ENCODE measurements around the gene IDH2.

The IDH2 gene

DNA sequence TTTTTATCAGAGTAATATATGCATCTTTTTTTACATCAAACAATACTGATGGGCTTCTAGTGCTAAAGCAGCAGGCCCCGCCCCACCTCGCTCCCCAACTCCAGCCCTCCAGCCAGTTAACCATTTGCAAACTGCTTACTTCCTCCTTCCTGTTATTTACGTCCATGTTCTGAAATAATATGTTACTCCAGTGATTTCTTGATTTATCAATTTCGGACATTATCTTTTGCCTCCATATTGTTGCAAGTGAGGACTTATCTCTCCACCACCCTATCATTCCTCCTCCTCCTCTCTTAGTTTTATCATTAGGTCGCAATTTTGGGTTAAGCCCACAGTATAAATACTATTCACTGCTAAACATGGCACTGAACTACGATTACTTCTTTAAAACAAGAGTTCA lies 61.6 kb downstream of the IDH2 start:
- DNase-seq, result no peak

DNA sequence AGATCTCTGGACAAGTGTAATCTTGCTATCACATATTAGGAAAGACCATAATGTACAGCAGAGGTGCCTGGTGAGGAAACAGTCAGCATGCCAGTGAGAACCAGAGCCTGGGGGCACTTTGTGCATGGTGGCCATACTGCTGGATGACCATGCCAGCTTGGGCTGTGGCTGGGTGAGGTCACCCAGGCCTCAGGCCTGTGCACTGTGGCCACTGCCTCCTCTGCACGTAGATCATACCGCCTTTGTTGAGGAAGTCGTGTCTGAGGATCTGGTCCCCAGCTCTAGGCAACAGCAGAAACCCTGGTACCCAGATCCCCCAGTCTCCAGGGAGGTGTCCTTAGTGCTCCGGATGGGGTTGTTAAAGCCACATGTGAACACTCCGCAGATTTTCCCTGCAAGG lies 62.3 kb downstream of the IDH2 start:
- DNase-seq, result no peak

DNA sequence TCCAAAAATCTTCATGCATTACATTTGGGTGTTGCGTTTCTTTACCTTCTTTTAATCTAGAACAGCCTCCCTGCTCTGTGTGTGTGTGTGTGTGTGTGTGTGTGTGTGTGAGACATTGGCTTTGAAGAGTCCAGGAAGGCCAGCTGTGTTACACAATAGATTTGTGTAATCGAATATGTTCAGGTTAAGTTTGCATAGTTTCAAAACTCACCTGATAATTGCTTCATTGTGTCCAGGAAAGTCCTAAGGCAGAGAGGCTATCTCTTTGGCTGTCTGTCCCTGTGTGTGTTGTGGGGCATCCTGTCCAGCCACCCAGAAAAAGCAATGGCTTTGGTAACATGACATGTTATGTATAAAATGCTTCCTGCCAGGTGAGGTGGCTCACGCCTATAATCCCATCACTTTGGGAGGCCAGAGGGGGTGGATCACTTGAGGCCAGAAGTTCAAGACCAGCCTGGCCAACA lies 63.6 kb downstream of the IDH2 start:
- no peak for DNase-seq

DNA sequence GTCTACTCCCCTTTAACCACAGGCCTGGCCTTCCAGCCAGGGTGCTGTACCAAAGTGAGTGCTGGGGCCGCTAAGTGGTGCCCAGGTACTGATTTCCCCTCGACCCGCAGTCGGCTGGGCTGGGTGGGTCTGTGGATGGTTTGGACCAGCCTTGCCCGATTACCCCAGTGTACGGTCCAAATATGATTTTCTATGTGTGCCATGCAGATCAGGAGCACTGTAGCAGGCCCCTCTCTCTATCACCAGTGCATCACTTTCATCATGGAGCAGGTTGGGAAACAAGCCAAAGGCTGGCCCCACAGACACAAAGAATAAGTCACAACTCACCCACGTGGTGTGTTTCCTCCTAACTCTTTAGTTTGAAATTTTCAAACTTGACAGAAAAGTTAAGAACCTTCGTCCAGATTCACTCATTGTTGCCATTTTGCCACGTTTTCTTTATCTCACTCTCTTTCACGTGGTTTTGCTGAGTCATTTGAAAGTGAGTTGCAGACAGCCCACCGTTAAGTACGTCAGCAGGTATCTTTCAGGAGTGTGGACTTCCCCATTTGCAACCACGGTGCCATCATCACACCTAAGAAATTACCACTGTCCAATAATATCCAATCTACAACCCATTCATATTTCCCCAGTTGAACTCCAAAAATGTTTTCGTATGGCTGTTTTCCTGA lies 64.2 kb downstream of the IDH2 start:
- no peak for DNase-seq

DNA sequence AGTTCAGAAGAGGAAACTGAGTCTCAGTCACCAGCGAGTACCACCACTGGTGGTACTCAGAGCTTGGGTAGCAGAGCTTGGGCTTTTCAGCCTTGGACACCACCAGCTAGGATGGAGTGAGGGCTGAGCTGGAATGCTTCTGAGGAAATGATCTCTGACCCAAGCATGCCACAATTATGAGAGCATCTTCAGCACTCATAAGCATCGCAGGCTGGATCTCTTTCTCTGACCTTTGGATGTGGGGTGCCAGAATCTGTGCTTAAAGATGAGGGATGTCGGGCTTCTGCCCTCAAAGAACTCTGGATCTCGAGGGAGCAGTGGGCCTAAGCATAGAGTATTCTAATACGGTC lies 64.8 kb downstream of the IDH2 start:
- DNase-seq, result no peak

DNA sequence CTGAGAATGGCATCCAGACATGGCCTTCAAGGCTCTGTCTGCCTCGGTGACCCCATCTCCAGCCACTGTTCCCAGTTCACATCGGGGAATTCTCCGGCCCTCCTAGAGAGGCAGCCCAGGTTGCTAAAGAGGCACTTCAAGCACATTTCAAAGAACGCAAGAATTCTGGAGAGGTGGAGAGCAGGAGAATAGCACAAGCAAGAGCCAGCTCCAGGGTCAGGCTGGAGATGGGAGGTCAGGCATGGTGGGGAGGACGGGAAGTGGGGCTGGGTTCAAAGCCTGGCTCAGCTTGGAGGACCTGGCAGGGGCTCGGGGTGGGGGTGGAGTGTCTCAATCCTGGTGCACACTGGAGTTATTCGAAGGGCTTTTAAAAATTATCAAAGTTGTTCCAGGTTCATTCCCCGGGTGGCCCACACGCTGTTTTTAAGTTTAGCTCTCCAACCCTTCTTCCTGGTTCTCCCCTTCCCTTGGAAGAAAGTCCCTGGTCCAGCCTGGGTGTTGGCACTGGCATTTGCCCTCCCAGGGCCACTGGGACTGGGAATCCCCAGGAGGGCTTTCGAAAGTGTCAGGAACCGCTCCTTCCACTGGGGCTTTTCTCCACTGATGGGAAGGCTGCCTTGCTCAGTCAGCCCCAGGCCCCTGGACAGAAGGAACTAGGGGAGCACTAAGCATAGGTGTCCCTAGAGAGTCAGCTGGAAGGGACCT lies 65.3 kb downstream of the IDH2 start:
- DNase-seq, result no peak

DNA sequence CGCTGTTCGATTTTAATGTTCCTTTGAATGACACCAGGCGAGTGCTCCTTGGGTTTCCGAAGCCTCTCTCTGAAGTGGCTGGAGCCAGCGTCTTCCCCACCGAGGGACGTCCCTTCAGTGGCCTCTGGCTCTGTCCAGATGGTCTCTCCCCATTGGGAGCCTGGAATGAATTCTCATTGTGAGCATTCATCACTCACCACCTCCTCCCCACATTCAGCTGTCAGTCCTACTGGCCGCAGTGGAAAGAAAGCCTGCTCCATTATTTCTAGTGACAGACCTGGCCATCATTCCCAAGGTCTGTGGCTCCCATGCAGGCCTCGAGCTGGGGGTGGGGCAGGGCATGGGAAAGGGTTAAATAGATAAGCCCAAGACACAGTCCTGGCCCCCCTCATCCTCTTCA lies 65.9 kb downstream of the IDH2 start:
- DNase-seq, result no peak

DNA sequence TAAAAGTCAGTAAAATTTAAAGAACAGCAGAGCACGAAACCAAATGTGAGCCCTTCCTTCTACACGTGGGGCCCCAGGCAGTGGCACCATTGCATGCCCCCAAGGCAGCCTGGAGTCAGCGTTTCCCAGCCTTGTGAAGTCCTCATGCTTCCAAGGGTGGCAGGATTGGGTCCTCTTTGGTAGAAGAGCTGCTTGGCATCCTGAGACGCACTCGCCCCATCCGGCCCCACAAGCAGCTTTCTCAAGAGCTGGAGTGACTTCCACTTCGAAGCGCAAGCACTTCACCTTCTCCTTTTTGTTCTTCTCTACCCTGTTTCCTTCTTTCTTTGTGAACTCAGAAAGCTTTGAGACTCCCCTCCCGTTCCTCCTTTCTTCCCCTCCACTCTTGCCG lies 66.4 kb downstream of the IDH2 start:
- no peak for DNase-seq

DNA sequence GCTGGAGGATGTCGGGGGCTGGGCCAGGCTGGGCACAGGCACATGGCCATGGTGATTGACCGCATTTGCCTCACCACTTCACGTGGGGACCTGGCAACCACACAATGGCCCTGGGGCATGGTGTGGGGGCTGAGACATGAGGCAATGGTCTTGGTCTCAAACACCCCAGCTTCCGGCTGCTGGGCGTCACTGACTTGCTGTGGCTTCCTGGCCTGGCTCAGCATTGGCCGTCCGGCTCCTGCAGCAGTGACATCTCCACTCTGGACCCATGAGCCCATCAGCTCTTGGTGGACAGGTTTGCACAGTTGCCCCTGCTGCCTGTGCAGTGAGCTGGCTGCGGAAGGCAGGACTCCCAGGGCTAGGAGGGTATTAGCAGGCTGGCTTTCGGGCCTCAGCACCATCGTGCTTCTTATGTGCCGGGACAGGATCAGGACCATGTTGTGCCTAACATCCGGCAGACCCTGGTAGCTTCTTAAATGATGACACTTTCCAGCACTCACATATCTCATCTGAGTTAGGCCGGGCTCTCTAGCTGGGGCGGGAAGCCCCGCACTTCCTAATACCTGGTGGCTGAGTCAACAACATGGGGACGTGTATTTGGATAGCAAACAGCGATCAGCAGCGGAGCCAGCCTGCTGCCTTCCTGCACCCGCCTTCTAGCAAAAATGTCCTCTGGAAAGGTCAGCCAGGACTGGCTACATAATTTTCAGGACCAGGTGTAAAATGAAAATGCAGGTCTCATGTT lies 67.0 kb downstream of the IDH2 start:
- peak; percentile 53 for DNase-seq

DNA sequence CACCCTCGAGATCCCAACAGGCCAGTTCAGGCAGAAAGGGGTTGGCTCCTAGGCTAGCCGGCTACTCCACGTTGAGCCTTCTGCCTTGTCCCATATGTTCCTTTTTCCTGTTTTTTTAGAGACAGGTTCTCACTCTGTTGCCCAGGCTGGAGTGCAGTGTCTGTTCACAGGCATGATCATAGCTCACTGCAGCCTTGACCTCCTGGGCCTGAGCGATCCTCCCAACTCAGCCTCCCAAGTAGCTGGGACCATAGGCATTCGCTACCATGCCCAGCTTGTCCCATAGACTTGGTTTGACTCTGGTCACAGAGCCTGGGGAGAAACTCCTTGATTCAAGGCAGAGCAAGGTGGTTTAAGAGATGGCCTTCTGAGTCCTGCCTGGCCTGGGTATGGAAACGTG lies 68.8 kb downstream of the IDH2 start:
- no peak for DNase-seq
